ENCODE data around the gene FEZF1.

Gene FEZF1

GRCh38 chr7:122304319-122304975 is at the start of gene FEZF1:
TSS of gene FEZF1 (minus strand) at chr7:122304750. CDS start at chr7:122304437, 313 bp downstream.
- FAIRE-seq (no peak), DNase-seq (ENCODE audit: extremely low spot score, insufficient read length, low read depth) (no peak)

- FAIRE-seq (no peak), DNase-seq (ENCODE audit: extremely low spot score, insufficient read length, low read depth) (no peak)
These were observed 47.9 kb upstream of the FEZF1 start for GRCh38 chr7:122352454-122352853.

GRCh38 chr7:122350701-122351100 is 46.2 kb upstream of the FEZF1 start:
- DNase-seq (ENCODE audit: extremely low spot score, insufficient read length, low read depth): no peak
- FAIRE-seq: no peak

GRCh38 chr7:122344303-122344620 is 39.7 kb upstream of the FEZF1 start:
- FAIRE-seq (no peak), DNase-seq (ENCODE audit: extremely low spot score, insufficient read length, low read depth) (no peak)

- no peak for FAIRE-seq
- DNase-seq (ENCODE audit: extremely low spot score, insufficient read length, low read depth): no peak
These were observed 39.2 kb upstream of the FEZF1 start for GRCh38 chr7:122343601-122344302.

- DNase-seq (ENCODE audit: extremely low spot score, insufficient read length, low read depth) (no peak), FAIRE-seq (no peak)
These were observed 35.9 kb upstream of the FEZF1 start for GRCh38 chr7:122340427-122340826.

GRCh38 chr7:122339145-122339904 is 34.8 kb upstream of the FEZF1 start:
- DNase-seq (ENCODE audit: extremely low spot score, insufficient read length, low read depth): no peak
- FAIRE-seq: no peak

GRCh38 chr7:122337011-122337410 is 32.5 kb upstream of the FEZF1 start:
- FAIRE-seq: no peak
- DNase-seq (ENCODE audit: extremely low spot score, insufficient read length, low read depth): no peak

GRCh38 chr7:122329145-122329802 is 24.7 kb upstream of the FEZF1 start:
- DNase-seq (ENCODE audit: extremely low spot score, insufficient read length, low read depth): no peak
- no peak for FAIRE-seq

GRCh38 chr7:122327969-122328368 is 23.4 kb upstream of the FEZF1 start:
- FAIRE-seq (no peak), DNase-seq (ENCODE audit: extremely low spot score, insufficient read length, low read depth) (no peak)

- DNase-seq (ENCODE audit: extremely low spot score, insufficient read length, low read depth) (no peak), FAIRE-seq (no peak)
These were observed 12.2 kb upstream of the FEZF1 start for GRCh38 chr7:122316467-122317388.

GRCh38 chr7:122315507-122316466 is 11.2 kb upstream of the FEZF1 start:
- DNase-seq (ENCODE audit: extremely low spot score, insufficient read length, low read depth): no peak
- FAIRE-seq: no peak

GRCh38 chr7:122314284-122314683 is 9.7 kb upstream of the FEZF1 start:
- no peak for DNase-seq (ENCODE audit: extremely low spot score, insufficient read length, low read depth)
- FAIRE-seq: no peak

GRCh38 chr7:122312789-122313188 is 8.2 kb upstream of the FEZF1 start:
- no peak for DNase-seq (ENCODE audit: extremely low spot score, insufficient read length, low read depth)
- FAIRE-seq: no peak

- FAIRE-seq (no peak), DNase-seq (ENCODE audit: extremely low spot score, insufficient read length, low read depth) (no peak)
These were observed 7.3 kb upstream of the FEZF1 start for GRCh38 chr7:122311734-122312450.

- FAIRE-seq (no peak), DNase-seq (ENCODE audit: extremely low spot score, insufficient read length, low read depth) (no peak)
These were observed 6.6 kb upstream of the FEZF1 start for GRCh38 chr7:122311050-122311700.

All from GM18507 (cell line).